HEK293T (cell line): Measurements from ENCODE around the gene IGF1.

Experiments used
- CTCF ChIA-PET: fragments of 350-600 bp; formaldehyde crosslinking; extraction: SDS; loops from one replicate; lab custom pipeline; 2021; ENCODE audit warnings: antibody characterized with exemption, inconsistent platforms; lab: Yijun Ruan, JAX
- POLR2A ChIA-PET: fragments of 350-600 bp; formaldehyde crosslinking; extraction: SDS; loops from one replicate; lab custom pipeline; 2020; ENCODE audit warnings: antibody characterized with exemption, inconsistent platforms; lab: Yijun Ruan, JAX
- DNase-seq: peaks from one replicate; pipeline ENCODE4 v3.0.0; 2012; ENCODE audit warnings: mixed read lengths; ENCODE audit errors: extremely low spot score
- ARNT ChIP-seq: fragments of 450-650 bp; IDR thresholded peaks from 2 replicates; pipeline ENCODE4 v1.6.1; 2017; ENCODE audit warnings: mild to moderate bottlenecking
- BHLHE40 ChIP-seq: fragments of 450-650 bp; IDR thresholded peaks from 2 replicates; pipeline ENCODE4 v1.6.1; 2016; ENCODE audit warnings: mild to moderate bottlenecking, moderate library complexity, borderline replicate concordance
- CTBP1 ChIP-seq: fragments of 450-650 bp; IDR thresholded peaks from 2 replicates; pipeline ENCODE4 v1.6.1; 2016; ENCODE audit warnings: borderline replicate concordance
- ELF4 ChIP-seq: fragments of 450-650 bp; IDR thresholded peaks from 2 replicates; pipeline ENCODE4 v1.6.1; 2017; ENCODE audit warnings: antibody characterized with exemption
- FOXA1 ChIP-seq: fragments of 450-650 bp; IDR thresholded peaks from 2 replicates; pipeline ENCODE4 v1.6.1; 2016; ENCODE audit warnings: mild to moderate bottlenecking
- FOXK2 ChIP-seq: fragments of 450-650 bp; IDR thresholded peaks from 2 replicates; pipeline ENCODE4 v1.6.1; 2016; ENCODE audit warnings: mild to moderate bottlenecking
- FOXM1 ChIP-seq: fragments of 450-650 bp; IDR thresholded peaks from 2 replicates; pipeline ENCODE4 v1.6.1; 2017; ENCODE audit warnings: mild to moderate bottlenecking, borderline replicate concordance
- HDGF ChIP-seq: fragments of 450-650 bp; IDR thresholded peaks from 2 replicates; pipeline ENCODE4 v1.6.1; 2017; ENCODE audit warnings: antibody characterized with exemption, borderline replicate concordance
- L3MBTL2 ChIP-seq: fragments of 450-650 bp; conservative IDR thresholded peaks from 2 replicates; pipeline ENCODE4 v1.6.1; 2016; ENCODE audit warnings: mild to moderate bottlenecking
- LEF1 ChIP-seq: fragments of 450-650 bp; IDR thresholded peaks from 2 replicates; pipeline ENCODE4 v1.6.1; 2017; ENCODE audit warnings: mild to moderate bottlenecking, borderline replicate concordance
- NFRKB ChIP-seq: fragments of 450-650 bp; IDR thresholded peaks from 2 replicates; pipeline ENCODE4 v1.6.1; 2016; ENCODE audit warnings: mild to moderate bottlenecking, moderate library complexity
- SP1 ChIP-seq: fragments of 450-650 bp; IDR thresholded peaks from 2 replicates; pipeline ENCODE4 v1.6.1; 2017
- SUZ12 ChIP-seq: fragments of 450-650 bp; IDR thresholded peaks from 2 replicates; pipeline ENCODE4 v1.6.1; 2016; ENCODE audit warnings: mild to moderate bottlenecking
- TARDBP ChIP-seq: fragments of 450-650 bp; IDR thresholded peaks from 2 replicates; pipeline ENCODE4 v1.6.1; 2016
- ZNF384 ChIP-seq: fragments of 450-650 bp; IDR thresholded peaks from 2 replicates; pipeline ENCODE4 v1.6.1; 2016
- TF ChIP-seq, protein P1 (sequence below): fragments of 450-650 bp; IDR thresholded peaks from 2 replicates; pipeline ENCODE4 v1.6.1; 2016

Gene IGF1

DNA sequence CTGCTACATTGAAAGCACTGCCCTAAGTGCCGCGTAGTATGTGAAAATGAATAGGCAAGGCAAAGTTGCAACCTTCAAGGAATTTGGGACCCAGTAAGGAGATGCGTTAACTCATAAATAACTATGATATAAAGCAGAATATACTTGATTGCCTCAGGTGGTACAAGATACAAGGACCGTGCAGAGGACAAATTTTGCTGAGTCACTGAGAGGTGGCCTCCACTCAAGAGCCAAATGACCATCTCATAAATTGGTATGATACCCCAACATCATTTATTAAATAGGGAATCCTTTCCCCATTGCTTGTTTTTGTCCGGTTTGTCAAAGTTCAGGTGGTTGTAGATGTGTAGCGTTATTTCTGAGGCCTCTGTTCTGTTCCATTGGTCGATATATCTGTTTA is 35.7 kb downstream of the IGF1 start:
- no peak for DNase-seq
- ChIA-PET CTCF (no interaction called here), POLR2A (no interaction called here)
- no peak for TF ChIP-seq HDGF
- TF ChIP-seq ELF4: no peak
- no peak for TF ChIP-seq SP1
- no peak for TF ChIP-seq NFRKB
- TF ChIP-seq BHLHE40: no peak
- no peak for TF ChIP-seq SUZ12
- TF ChIP-seq LEF1: no peak
- TF ChIP-seq, protein P1, sequence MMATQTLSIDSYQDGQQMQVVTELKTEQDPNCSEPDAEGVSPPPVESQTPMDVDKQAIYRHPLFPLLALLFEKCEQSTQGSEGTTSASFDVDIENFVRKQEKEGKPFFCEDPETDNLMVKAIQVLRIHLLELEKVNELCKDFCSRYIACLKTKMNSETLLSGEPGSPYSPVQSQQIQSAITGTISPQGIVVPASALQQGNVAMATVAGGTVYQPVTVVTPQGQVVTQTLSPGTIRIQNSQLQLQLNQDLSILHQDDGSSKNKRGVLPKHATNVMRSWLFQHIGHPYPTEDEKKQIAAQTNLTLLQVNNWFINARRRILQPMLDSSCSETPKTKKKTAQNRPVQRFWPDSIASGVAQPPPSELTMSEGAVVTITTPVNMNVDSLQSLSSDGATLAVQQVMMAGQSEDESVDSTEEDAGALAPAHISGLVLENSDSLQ: no peak
- TF ChIP-seq FOXM1: no peak
- TF ChIP-seq L3MBTL2: no peak
- TF ChIP-seq FOXA1: no peak
- TF ChIP-seq ZNF384: no peak

DNA sequence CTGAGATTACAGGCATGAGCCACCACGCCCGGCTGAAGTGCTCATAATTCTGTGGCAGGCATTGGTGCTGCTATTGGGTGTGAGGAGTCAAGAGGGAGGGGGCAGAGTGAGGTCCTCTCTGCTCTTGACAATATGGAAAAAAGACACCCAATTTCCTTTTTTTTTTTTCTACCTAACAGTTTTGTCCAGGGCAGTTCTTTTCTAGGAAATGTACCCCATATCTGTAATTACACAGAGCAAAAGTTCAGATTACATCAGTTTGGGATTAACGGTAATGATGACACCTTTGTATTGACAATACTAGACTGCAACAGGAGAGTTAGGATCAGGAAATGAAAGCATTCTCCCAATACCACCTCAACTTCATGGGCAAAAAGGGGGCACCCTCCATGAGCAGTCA is 36.3 kb downstream of the IGF1 start:
- no peak for DNase-seq
- TF ChIP-seq FOXA1: no peak
- TF ChIP-seq SP1: no peak
- TF ChIP-seq LEF1: no peak
- no peak for TF ChIP-seq L3MBTL2
- no peak for TF ChIP-seq ELF4
- TF ChIP-seq, protein P1: no peak
- no peak for TF ChIP-seq CTBP1
- no peak for TF ChIP-seq BHLHE40
- TF ChIP-seq SUZ12: no peak
- no peak for TF ChIP-seq FOXM1
- TF ChIP-seq TARDBP: no peak
- no peak for TF ChIP-seq FOXK2
- CTCF ChIA-PET: no interaction called here
- POLR2A ChIA-PET: no interaction called here

DNA sequence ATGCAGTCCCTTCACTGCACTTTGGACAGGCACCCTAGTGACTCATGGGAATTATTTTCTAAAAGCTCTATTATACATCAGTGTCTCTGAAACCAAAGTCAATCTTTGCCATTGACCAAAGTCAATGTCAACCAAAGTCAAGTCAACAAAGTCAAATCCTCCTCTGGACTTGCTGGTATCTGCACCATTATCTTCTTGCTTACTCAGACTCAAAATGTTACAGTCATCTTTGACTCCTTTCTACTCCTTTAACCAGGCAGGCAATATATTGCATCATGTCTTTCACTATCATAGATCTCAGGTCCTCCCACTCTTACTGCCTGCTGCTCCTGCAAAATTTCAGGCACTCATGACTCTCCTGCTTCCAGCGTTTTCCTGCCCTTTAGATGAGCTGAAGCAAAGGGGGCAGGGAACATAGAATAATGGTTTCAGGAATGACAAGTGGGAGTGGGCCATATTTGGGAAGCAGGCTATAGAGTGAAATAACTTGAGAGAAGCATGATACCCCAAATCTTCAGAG is 39.2 kb downstream of the IGF1 start:
- no peak for DNase-seq
- TF ChIP-seq ARNT (no peak), BHLHE40 (no peak), FOXA1 (no peak), SUZ12 (no peak), ELF4 (no peak), HDGF (no peak), NFRKB (no peak), ZNF384 (no peak), CTBP1 (no peak), LEF1 (no peak), FOXK2 (no peak), SP1 (no peak), FOXM1 (no peak), TARDBP (no peak), L3MBTL2 (no peak)
- TF ChIP-seq, protein P1: no peak
- POLR2A ChIA-PET: no interaction called here
- CTCF ChIA-PET: interaction anchor here (0.6 kb wide), 1 partner anchor 42 kb away, joined by 3 read pairs; no protein-coding TSS in a partner anchor

DNA sequence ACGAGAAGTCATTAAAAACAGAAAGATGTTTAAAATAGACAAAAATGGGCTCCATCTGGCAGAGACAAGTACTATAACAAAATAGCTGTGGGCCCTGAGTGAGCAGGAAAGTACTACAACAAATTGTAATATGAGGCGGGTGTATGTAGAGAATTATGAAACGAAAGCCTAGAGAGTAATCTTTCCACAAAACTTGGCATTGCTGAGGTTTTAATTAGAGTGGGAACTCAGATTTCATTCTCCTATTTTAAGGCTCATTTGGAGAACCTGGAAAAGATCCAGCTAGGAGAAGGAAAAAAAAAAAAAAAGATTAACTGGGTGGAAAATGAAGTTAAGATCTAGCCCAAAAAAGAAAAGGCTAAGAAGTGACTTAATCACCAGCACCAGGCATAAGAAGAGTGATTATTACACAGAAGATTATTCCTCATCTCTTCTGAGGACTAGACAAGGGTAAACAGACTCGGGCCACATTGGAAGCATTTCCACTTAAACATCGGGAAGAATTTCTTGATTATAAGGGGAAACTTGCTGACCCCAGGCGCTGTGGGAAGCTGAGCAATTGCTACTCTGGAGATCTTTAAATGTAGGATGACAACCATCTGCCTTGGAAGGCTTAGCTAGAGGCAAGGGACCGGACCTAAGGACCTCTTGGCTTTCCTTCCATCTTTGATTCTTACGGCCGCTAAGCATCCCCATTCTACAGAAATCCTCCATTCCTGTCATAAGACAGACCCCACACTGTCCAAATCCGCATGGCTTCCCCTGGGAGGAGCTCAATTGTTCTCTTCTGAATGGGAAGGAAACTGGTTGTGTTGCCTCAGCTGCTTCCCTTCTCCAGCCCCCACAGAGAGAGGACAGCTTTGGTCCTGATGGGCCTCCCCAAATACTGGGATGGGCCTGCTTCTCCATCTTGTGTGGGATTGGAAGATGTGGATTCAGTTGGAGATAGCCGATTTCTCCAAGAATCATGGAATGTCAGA is 40.6 kb downstream of the IGF1 start:
- CTCF ChIA-PET: no interaction called here
- POLR2A ChIA-PET: no interaction called here
- no peak for TF ChIP-seq ZNF384
- no peak for TF ChIP-seq L3MBTL2
- no peak for TF ChIP-seq HDGF
- TF ChIP-seq BHLHE40: no peak
- TF ChIP-seq NFRKB: no peak
- TF ChIP-seq SP1: no peak
- TF ChIP-seq CTBP1: no peak
- TF ChIP-seq FOXA1: no peak
- TF ChIP-seq, protein P1: no peak
- no peak for TF ChIP-seq TARDBP
- no peak for TF ChIP-seq FOXK2
- no peak for TF ChIP-seq LEF1
- TF ChIP-seq SUZ12: no peak
- no peak for TF ChIP-seq ELF4
- DNase-seq: no peak

DNA sequence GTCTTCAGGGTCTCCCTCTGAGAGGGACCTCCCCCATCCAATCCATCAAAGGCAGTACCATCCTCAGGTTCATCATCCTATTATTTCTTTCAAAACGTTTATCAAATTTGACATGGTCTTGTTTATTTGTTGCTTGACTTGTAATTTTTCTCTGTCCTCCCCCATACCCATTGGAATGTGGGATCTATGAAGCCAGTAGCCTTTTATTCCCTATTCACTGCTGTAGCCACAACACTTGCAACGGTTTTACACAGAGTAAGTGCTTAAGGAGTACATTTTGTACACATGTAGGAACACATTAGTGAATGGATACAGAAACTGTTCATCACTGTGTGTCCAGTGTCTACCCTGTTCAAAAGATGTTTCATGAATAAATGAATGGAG is 41.5 kb downstream of the IGF1 start:
- CTCF ChIA-PET: no interaction called here
- DNase-seq: no peak
- POLR2A ChIA-PET: no interaction called here
- TF ChIP-seq HDGF (no peak), SUZ12 (no peak), CTBP1 (no peak), LEF1 (no peak), NFRKB (no peak), BHLHE40 (no peak), ZNF384 (no peak), SP1 (no peak)
- TF ChIP-seq, protein P1: no peak
